B cell (primary cell): ENCODE measurements around the gene UBE2J2.

Experiments used
- EZH2 ChIP-seq: IDR thresholded peaks from 2 replicates; pipeline ENCODE4 v1.6.1; 2012; ENCODE audit warnings: borderline replicate concordance, low read depth, mild to moderate bottlenecking, moderate library complexity, low read length; ENCODE audit not compliant: insufficient read depth, poor library complexity, severe bottlenecking
- TF ChIP-seq, protein P1 (sequence below): fragments of 200-600 bp; IDR thresholded peaks from one replicate; pipeline ENCODE4 v1.8.0; 2022; ENCODE audit warnings: antibody characterized with exemption, mild to moderate bottlenecking

DNA sequence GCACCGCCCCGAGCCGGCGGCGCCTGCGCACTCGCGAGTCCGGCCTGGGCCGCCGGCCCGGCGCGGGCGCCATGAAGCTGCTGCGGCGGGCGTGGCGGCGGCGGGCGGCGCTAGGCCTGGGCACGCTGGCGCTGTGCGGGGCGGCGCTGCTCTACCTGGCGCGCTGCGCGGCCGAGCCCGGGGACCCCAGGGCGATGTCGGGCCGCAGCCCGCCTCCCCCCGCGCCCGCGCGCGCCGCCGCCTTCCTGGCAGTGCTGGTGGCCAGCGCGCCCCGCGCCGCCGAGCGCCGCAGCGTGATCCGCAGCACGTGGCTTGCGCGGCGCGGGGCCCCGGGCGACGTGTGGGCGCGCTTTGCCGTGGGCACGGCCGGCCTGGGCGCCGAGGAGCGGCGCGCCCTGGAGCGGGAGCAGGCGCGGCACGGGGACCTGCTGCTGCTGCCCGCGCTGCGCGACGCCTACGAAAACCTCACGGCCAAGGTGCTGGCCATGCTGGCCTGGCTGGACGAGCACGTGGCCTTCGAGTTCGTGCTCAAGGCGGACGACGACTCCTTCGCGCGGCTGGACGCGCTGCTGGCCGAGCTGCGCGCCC, 41.4 kb downstream of the UBE2J2 start, which contains the start of gene B3GALT6:
- TF ChIP-seq, protein P1, sequence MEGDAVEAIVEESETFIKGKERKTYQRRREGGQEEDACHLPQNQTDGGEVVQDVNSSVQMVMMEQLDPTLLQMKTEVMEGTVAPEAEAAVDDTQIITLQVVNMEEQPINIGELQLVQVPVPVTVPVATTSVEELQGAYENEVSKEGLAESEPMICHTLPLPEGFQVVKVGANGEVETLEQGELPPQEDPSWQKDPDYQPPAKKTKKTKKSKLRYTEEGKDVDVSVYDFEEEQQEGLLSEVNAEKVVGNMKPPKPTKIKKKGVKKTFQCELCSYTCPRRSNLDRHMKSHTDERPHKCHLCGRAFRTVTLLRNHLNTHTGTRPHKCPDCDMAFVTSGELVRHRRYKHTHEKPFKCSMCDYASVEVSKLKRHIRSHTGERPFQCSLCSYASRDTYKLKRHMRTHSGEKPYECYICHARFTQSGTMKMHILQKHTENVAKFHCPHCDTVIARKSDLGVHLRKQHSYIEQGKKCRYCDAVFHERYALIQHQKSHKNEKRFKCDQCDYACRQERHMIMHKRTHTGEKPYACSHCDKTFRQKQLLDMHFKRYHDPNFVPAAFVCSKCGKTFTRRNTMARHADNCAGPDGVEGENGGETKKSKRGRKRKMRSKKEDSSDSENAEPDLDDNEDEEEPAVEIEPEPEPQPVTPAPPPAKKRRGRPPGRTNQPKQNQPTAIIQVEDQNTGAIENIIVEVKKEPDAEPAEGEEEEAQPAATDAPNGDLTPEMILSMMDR: no peak
- no peak for TF ChIP-seq EZH2
